Rectal smooth muscle tissue (tissue), 1 donor: ENCODE data around the gene TMEM164.

Source experiments
- H3K27ac ChIP-seq: one replicate; pipeline ENCODE4 v1.7.0; 2013; ENCODE audit warnings: low read depth, low read length, inconsistent platforms
- H3K27me3 ChIP-seq: one replicate; pipeline ENCODE4 v1.7.0; 2013; ENCODE audit warnings: low read length; ENCODE audit not compliant: control insufficient read depth, insufficient read depth
- H3K36me3 ChIP-seq: one replicate; pipeline ENCODE4 v1.7.0; 2013; ENCODE audit warnings: low read length; ENCODE audit not compliant: control insufficient read depth, insufficient read depth
- H3K4me1 ChIP-seq: one replicate; pipeline ENCODE4 v1.7.0; 2013; ENCODE audit warnings: low read length; ENCODE audit not compliant: control insufficient read depth, insufficient read depth
- H3K4me3 ChIP-seq: one replicate; pipeline ENCODE4 v1.7.0; 2013; ENCODE audit warnings: low read length
- H3K9ac ChIP-seq: one replicate; pipeline ENCODE4 v1.7.0; 2013; ENCODE audit warnings: low read length

The TMEM164 gene

DNA sequence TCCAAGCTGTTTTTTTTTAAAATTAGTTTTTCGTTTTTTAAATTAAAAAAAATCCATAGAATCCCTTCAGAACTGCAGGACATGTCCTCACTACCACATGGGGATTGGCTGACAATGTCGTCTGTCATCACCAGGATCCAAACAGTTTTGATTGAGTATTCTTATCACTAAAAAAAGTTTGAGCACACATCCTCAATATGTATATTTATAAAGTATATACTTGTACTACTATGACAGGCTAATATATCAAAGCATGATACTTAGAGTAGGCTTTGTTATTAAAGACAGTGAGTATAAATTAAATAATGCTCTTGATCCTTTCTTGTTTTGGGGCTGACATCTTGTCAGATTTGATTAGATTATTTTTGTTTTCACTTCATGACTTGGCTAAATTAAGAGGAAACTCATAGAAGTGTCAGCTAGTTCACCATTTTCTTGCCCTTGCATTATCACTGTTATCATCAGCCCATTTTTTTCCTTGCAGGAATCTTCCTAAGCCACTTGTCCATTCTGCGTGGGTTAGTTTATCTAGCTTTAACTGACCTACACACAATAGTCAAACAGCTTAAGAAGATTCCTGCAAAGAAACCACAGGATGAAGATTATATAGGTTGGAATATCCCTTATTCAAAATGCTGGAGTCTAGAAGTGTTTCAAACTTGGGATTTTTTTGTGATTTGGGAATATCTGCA, 222.2 kb downstream of the TMEM164 start:
- H3K4me1 ChIP-seq, result no peaks in the 10 kb centered on the region
- H3K27ac ChIP-seq, result no peak overlapping the region
- H3K9ac ChIP-seq, result no peak overlapping the region
- H3K27me3 ChIP-seq, result no peaks in the 10 kb centered on the region
- no peak overlapping the region for H3K4me3 ChIP-seq
- no peaks in the 10 kb centered on the region for H3K36me3 ChIP-seq

DNA sequence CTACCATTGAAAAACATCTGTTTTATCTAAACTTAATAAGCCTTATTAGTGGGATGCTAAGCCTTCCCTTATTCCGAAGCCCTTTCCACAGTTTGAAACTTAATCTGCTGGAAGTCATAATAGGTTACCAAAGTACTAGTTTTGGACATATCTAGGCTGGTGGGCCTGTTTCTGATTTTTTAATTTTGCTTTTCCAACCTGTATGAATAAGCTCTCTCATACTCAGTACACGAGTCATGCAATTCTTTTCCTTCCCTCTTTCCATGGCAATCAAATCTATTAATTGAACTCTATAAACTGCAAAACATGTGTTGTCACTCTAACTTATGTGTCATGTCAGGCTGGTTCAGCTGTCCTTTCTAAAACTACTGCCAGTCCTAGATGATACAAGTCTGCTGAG, 224.0 kb downstream of the TMEM164 start:
- Histone ChIP-seq H3K36me3 (no peaks in the 10 kb centered on the region), H3K27ac (no peak overlapping the region), H3K9ac (no peak overlapping the region), H3K4me3 (no peak overlapping the region), H3K4me1 (no peaks in the 10 kb centered on the region), H3K27me3 (no peaks in the 10 kb centered on the region)
